ENCODE results near the gene SSBP4.

SSBP4 gene

DNA sequence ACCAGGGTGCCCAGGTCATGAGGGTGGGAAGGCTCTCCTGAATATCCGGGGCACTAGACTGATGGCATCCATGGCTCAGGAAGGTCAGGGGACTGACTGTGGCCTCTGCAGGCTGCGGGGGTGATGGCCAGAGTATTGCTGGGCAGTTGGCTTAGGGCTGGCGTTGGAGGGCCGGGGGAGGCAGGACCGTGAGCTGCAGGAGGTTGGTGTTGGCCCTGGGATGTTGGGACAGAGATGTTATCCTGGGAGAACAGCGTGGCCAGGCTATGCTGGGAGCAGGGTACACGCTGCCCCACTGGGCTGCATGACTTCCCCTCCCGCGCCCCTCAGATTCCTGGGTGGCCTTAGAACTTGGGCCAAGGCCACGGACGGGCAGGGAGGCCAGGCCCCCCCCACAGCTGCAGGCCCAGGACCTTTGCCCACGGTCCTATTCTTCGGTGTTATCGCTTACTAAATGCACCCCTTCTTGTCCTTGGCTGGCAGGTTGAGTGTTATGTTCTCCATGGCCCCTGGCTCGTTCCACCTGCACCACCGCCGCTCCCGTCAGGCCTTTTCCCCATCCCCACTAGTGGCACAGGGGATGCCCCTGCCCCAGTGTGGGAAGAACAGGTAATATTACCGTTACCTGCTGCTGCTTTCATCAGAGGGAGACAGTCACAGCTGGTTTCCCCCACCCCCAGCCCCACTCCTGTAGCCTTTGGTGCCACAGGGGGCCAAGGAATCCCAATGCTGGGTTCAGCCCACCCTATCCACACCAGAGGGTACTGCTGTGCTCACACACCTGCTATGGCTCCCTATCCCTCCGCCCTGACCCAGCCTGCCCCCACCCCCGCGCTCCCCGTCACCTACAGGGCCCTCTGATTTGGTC, 22.0 kb downstream of the SSBP4 start:
- Histone ChIP-seq H3K9me3 (ENCODE audit: control insufficient read depth, low read length) (no peaks in the 10 kb centered on the region), H3K4me1 (ENCODE audit: control insufficient read depth, insufficient read depth, low read length, poor library complexity, severe bottlenecking) (peaks cover 29% of the 10 kb centered on the region), H3K36me3 (ENCODE audit: control insufficient read depth, insufficient read depth, low read length) (peaks cover 29% of the 10 kb centered on the region), H3K4me3 (ENCODE audit: extremely low read depth, insufficient read depth, low read length, poor library complexity, severe bottlenecking) (no peak overlapping the region), H3K27ac (ENCODE audit: low read depth, low read length, severe bottlenecking) (no peak overlapping the region)
- 94 to 95% methylated on average over 19 to 23 of the region's 23 CpGs for WGBS, 2 experiments (ENCODE audit: insufficient coverage in 2 of 2)

DNA sequence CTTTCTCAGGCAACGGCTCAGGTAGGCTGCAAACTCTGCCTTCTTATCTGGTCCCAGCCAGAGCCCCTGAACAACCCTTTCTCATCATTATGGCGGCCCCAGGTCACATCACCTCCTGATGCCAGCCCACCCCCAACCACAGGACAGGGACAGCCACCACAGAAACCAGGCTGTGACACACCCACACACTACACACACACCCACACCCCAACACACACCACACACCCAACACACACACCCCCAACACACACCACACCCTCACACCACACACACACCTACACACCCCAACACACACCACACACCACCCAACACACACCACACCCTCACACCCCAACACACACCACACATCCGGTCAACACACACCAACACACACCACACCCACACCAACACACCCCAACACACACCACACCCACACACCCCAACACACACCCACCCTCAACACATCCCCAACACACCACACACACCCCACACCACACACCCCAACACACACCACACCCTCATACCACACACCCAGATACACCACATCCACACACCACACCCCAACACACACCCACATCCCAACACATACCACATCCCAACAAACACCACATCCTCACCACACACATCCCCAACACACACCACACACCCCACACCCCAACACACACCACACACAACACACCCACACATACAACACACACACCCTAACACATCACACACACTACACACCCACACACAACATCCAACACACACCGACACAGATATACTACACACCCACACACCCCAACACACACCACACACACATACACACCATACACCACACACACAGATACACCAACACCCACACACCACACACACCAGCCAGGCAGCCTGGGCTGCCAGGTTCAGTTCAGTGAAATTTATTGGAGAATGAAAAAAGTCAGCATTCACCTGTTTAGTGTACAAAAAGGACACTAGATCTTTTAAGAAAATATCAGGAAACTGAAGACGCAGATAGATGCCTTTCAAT, 22.9 kb downstream of the SSBP4 start:
- WGBS, 2 experiments (ENCODE audit: insufficient coverage in 2 of 2), result 83 to 94% methylated on average over 1 to 4 of the region's 5 CpGs
- Histone ChIP-seq H3K27ac (ENCODE audit: low read depth, low read length, severe bottlenecking) (no peak overlapping the region), H3K9me3 (ENCODE audit: control insufficient read depth, low read length) (no peaks in the 10 kb centered on the region), H3K4me1 (ENCODE audit: control insufficient read depth, insufficient read depth, low read length, poor library complexity, severe bottlenecking) (peaks cover 33% of the 10 kb centered on the region), H3K4me3 (ENCODE audit: extremely low read depth, insufficient read depth, low read length, poor library complexity, severe bottlenecking) (no peak overlapping the region), H3K36me3 (ENCODE audit: control insufficient read depth, insufficient read depth, low read length) (peaks cover 33% of the 10 kb centered on the region)

DNA sequence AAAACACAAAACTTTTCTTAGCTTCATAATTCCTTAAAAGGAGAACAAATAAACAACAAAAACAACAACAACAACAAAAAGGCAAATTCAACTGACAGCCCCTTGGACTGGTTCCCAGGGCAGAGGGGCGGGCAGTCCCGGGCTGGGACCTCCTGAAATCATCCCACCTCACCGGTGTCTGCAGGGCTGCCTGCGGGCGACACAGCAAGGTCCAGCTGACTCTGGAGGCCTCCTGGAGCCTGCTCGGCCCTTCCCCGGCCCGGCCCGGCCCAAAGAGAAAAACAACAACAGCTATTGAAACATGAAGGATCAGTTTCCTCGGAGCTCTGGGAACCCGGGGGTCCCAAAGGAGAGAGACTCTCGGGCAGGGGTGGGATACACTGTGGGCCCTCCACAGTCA, 23.7 kb downstream of the SSBP4 start:
- Histone ChIP-seq H3K27ac (ENCODE audit: low read depth, low read length, severe bottlenecking) (no peak overlapping the region), H3K36me3 (ENCODE audit: control insufficient read depth, insufficient read depth, low read length) (peaks cover 37% of the 10 kb centered on the region), H3K9me3 (ENCODE audit: control insufficient read depth, low read length) (no peaks in the 10 kb centered on the region), H3K4me3 (ENCODE audit: extremely low read depth, insufficient read depth, low read length, poor library complexity, severe bottlenecking) (no peak overlapping the region), H3K4me1 (ENCODE audit: control insufficient read depth, insufficient read depth, low read length, poor library complexity, severe bottlenecking) (peaks cover 38% of the 10 kb centered on the region)
- WGBS, 2 experiments (ENCODE audit: insufficient coverage in 2 of 2), result 89 to 92% methylated on average over 8 to 12 of the region's 12 CpGs

- Histone ChIP-seq H3K36me3 (ENCODE audit: control insufficient read depth, insufficient read depth, low read length) (peaks cover 42% of the 10 kb centered on the region), H3K27ac (ENCODE audit: low read depth, low read length, severe bottlenecking) (no peak overlapping the region), H3K4me1 (ENCODE audit: control insufficient read depth, insufficient read depth, low read length, poor library complexity, severe bottlenecking) (peaks cover 34% of the 10 kb centered on the region), H3K9me3 (ENCODE audit: control insufficient read depth, low read length) (no peaks in the 10 kb centered on the region), H3K4me3 (ENCODE audit: extremely low read depth, insufficient read depth, low read length, poor library complexity, severe bottlenecking) (no peak overlapping the region)
- WGBS, 2 experiments (ENCODE audit: insufficient coverage in 2 of 2), result 95 to 98% methylated on average over 4 to 5 of the region's 6 CpGs
Observed at GRCh38 chr19:18443406-18443805, 24.2 kb downstream of the SSBP4 start.

- no peaks in the 10 kb centered on the region for H3K9me3 ChIP-seq (ENCODE audit: control insufficient read depth, low read length)
- H3K4me1 ChIP-seq (ENCODE audit: control insufficient read depth, insufficient read depth, low read length, poor library complexity, severe bottlenecking), result peaks cover 30% of the 10 kb centered on the region
- no peak overlapping the region for H3K4me3 ChIP-seq (ENCODE audit: extremely low read depth, insufficient read depth, low read length, poor library complexity, severe bottlenecking)
- no peak overlapping the region for H3K27ac ChIP-seq (ENCODE audit: low read depth, low read length, severe bottlenecking)
- WGBS, 2 experiments (ENCODE audit: insufficient coverage in 2 of 2), result 94 to 96% methylated on average over 11 of the region's 11 CpGs
- H3K36me3 ChIP-seq (ENCODE audit: control insufficient read depth, insufficient read depth, low read length), result peaks cover 46% of the 10 kb centered on the region
Observed at GRCh38 chr19:18443831-18444230, 24.6 kb downstream of the SSBP4 start.

DNA sequence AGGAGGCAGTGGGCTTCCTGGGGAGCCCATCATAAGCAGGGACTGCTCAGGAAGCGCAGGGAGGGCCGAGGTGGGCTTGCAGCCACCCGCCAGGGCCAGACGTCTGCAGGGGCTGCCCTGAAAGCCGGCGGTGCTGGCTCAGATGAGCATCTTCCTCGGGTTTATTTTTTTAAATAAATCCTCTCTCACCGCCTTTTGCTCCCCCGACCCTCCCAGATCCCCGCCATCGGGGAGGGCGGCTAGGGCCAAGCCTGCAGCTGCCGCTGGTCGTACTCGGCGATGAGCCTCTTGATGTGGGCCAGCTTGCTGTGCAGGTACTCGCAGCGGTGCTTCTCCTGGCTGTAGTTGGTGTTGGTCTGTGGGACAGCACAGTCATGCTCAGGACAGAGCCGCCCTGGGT, 25.3 kb downstream of the SSBP4 start:
- Histone ChIP-seq H3K4me1 (ENCODE audit: control insufficient read depth, insufficient read depth, low read length, poor library complexity, severe bottlenecking) (peaks cover 23% of the 10 kb centered on the region), H3K36me3 (ENCODE audit: control insufficient read depth, insufficient read depth, low read length) (peaks cover 53% of the 10 kb centered on the region), H3K4me3 (ENCODE audit: extremely low read depth, insufficient read depth, low read length, poor library complexity, severe bottlenecking) (no peak overlapping the region), H3K27ac (ENCODE audit: low read depth, low read length, severe bottlenecking) (no peak overlapping the region), H3K9me3 (ENCODE audit: control insufficient read depth, low read length) (no peaks in the 10 kb centered on the region)
- WGBS, 2 experiments (ENCODE audit: insufficient coverage in 2 of 2), result 96 to 98% methylated on average over 13 to 16 of the region's 19 CpGs

DNA sequence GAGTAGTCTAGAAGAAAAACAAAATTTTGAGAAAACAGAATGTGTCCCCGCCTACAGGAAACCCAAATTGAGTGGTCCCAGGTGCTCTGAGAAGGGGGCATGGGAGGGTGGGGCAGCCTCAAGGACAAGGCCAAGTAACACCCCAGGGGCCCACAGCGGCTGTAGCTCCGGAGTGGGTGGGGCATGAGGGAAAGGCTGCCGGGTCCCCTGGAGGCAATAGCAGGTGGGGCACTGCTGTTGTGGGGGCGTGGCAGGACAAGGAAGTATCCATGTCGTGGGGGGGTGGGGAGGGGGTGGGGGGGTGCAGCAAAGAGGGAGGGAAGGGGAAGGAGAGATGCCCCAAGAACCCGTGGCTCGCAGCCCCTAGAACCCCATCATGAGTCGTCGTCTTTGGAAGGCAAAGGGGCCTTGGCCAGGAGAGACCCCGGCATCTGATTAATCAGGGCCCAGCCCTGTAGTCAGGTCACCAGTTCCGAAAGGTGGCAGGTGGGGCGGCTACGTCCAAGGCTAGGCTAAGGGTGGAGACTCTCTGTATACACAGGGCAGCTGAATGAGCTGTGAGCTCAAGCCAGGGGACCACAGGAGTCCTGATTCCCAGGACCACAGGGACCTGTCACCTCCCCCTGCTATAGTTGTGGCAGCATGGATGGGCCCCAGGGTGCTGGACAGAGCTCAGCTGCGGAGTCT, 26.2 kb downstream of the SSBP4 start:
- H3K4me3 ChIP-seq (ENCODE audit: extremely low read depth, insufficient read depth, low read length, poor library complexity, severe bottlenecking), result no peak overlapping the region
- WGBS, 2 experiments (ENCODE audit: insufficient coverage in 2 of 2), result 90 to 91% methylated on average over 10 to 13 of the region's 15 CpGs
- H3K36me3 ChIP-seq (ENCODE audit: control insufficient read depth, insufficient read depth, low read length), result peaks cover 62% of the 10 kb centered on the region
- peaks cover 14% of the 10 kb centered on the region for H3K4me1 ChIP-seq (ENCODE audit: control insufficient read depth, insufficient read depth, low read length, poor library complexity, severe bottlenecking)
- H3K9me3 ChIP-seq (ENCODE audit: control insufficient read depth, low read length), result no peaks in the 10 kb centered on the region
- H3K27ac ChIP-seq (ENCODE audit: low read depth, low read length, severe bottlenecking), result no peak overlapping the region

GRCh38 chr19:18446145-18446810, 27.1 kb downstream of the SSBP4 start:
- H3K4me1 ChIP-seq (ENCODE audit: control insufficient read depth, insufficient read depth, low read length, poor library complexity, severe bottlenecking), result peaks cover 14% of the 10 kb centered on the region
- 92 to 96% methylated on average over 21 to 25 of the region's 34 CpGs for WGBS, 2 experiments (ENCODE audit: insufficient coverage in 2 of 2)
- H3K36me3 ChIP-seq (ENCODE audit: control insufficient read depth, insufficient read depth, low read length), result peaks cover 65% of the 10 kb centered on the region
- no peaks in the 10 kb centered on the region for H3K9me3 ChIP-seq (ENCODE audit: control insufficient read depth, low read length)
- no peak overlapping the region for H3K4me3 ChIP-seq (ENCODE audit: extremely low read depth, insufficient read depth, low read length, poor library complexity, severe bottlenecking)
- peak overlapping the region; percentile 49 for H3K27ac ChIP-seq (ENCODE audit: low read depth, low read length, severe bottlenecking)

- Histone ChIP-seq H3K9me3 (ENCODE audit: control insufficient read depth, low read length) (no peaks in the 10 kb centered on the region), H3K4me3 (ENCODE audit: extremely low read depth, insufficient read depth, low read length, poor library complexity, severe bottlenecking) (no peak overlapping the region), H3K36me3 (ENCODE audit: control insufficient read depth, insufficient read depth, low read length) (peaks cover 69% of the 10 kb centered on the region), H3K4me1 (ENCODE audit: control insufficient read depth, insufficient read depth, low read length, poor library complexity, severe bottlenecking) (peaks cover 14% of the 10 kb centered on the region), H3K27ac (ENCODE audit: low read depth, low read length, severe bottlenecking) (peak overlapping the region; percentile 49)
- 89 to 92% methylated on average over 11 to 12 of the region's 12 CpGs for WGBS, 2 experiments (ENCODE audit: insufficient coverage in 2 of 2)
Observed at GRCh38 chr19:18446811-18447359, 27.7 kb downstream of the SSBP4 start.

GRCh38 chr19:18449552-18449951, 30.4 kb downstream of the SSBP4 start:
- H3K9me3 ChIP-seq (ENCODE audit: control insufficient read depth, low read length), result no peaks in the 10 kb centered on the region
- no peak overlapping the region for H3K4me3 ChIP-seq (ENCODE audit: extremely low read depth, insufficient read depth, low read length, poor library complexity, severe bottlenecking)
- 94 to 96% methylated on average over 14 of the region's 14 CpGs for WGBS, 2 experiments (ENCODE audit: insufficient coverage in 2 of 2)
- peaks cover 62% of the 10 kb centered on the region for H3K36me3 ChIP-seq (ENCODE audit: control insufficient read depth, insufficient read depth, low read length)
- peaks cover 28% of the 10 kb centered on the region for H3K4me1 ChIP-seq (ENCODE audit: control insufficient read depth, insufficient read depth, low read length, poor library complexity, severe bottlenecking)
- H3K27ac ChIP-seq (ENCODE audit: low read depth, low read length, severe bottlenecking), result no peak overlapping the region

All from mesodermal cell (in vitro differentiated cells).